ENCODE data around the gene RFX2.
A peak's percentile ranks its signal among the peaks of the same experiment; 100 is the strongest.

Gene RFX2

GRCh38 chr19:6103894-6104293, 6.4 kb downstream of the RFX2 start:
- no peak for DNase-seq (ENCODE audit: low spot score)

- DNase-seq (ENCODE audit: low spot score) = no peak
Observed at GRCh38 chr19:6103217-6103644, 7.1 kb downstream of the RFX2 start.

DNA sequence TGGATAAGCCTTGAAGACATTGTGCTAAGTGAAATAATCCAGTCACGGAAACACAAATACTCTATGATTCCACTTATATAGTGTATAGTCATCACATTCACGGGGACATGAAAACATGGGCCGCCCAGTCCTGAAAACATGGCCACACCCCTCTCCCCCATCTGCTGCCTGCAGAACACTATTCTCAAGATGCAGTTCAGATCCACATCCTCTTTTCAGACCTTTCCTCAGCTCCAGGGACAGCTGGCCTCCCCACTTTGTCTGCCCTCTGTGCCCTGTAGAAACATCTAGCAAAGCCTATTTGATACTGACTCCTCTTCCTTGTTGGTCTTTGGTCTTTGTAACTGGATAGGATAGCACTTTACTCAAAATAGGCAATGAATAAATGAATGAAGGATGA, 8.3 kb downstream of the RFX2 start:
- no peak for DNase-seq (ENCODE audit: low spot score)

DNA sequence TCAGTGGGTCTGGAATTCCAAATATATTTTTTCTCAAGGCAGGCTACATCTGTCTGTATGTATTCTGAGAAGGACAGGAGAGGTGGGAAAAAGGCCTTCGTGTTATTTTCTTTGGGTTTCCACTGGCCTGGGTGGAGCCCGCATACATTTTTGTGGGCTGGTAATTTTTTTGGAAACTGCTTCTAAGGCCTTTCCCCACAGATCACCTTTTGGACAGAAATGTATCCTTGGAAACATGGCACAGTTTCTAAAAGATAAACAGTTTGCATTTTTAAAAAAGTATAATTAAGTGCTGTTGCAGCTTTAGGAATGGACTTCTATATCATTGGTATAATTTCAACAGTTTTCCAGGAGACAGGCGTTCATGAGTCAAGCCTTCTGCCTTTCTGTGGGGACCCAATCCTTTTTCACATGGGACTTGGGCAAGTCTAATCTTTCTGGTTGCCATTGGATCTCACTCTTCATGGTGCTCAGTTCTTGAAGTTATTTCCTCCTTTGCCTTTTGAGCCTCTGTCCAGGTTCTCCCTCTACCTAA, 8.9 kb downstream of the RFX2 start:
- DNase-seq (ENCODE audit: low spot score) = no peak

GRCh38 chr19:6100284-6100915, 9.9 kb downstream of the RFX2 start:
- DNase-seq (ENCODE audit: low spot score) = peak; percentile 58

DNA sequence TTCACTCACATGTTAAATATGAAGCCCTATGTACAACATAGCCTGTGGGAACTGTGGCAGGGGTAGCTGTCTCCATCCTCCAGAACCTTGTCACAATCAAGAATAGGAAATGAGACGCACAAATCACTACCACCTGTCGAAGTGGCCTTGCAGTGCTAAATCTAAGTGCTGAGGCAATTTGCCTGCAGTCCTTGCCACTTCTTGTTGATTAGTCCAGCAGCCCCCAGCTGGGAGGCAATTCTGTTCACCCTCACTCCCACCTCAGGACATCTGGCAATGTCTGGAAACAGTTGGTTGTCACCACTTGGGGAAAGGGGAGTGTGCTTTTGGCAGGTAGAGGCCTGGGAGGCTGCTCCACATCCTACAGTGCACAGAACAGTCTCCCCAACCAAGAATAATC, 10.7 kb downstream of the RFX2 start:
- no peak for DNase-seq (ENCODE audit: low spot score)

DNA sequence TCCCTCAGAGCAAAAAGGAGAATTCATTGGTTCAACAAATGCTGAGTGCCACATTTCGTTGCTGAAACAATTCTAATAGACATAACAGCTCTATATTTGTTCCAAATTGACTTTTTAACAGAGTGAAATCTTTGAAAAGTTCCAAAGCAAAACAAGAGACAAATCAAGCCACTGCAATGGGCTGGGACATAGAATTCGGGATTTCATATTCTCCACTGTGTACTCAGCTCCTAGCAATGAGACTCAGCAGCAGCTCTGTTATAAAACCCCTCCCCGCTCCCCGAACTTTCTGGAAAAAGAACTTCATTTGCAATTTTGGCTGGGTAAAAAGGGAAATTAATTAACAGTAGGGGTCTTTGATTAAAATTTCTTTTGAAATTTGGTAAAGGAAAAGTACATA, 11.3 kb downstream of the RFX2 start:
- DNase-seq (ENCODE audit: low spot score) = no peak

DNA sequence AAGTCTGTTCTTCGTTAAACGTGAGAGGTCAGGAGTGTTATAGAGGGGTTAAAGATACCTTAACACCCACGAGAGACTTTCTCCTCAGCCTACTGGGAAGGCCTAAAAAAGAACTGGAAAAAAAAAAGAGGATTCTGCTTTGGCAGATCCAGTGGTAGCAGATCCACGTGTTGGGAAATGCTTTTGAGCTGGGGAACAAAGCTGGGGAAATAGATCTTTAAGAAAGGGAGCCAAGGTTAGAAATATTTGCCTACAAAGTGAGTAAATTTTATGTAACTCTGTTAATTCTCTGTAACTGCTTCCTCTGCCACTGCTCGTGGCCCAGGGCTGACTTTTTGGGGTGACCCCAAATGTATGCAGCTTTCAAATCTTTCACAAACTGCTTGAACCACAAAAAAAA, 11.7 kb downstream of the RFX2 start:
- no peak for DNase-seq (ENCODE audit: low spot score)

DNA sequence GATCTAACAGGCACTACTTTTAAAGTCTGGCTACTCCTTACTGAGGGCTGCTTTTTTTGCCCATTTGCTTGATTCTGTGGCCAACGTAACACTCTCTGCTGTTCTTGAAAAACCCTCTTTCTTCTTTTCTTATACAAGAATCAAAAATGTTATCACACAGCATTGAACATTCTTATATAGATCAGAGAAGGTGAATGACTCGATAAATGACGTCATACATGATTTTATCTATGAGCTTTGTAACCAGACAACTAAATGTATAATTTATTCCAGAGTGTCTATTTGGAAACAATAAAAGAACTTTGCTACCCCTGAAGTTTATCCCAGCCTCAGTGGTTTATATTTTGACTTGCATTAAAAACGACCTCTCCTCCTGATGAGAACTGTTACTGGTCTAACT, 12.4 kb downstream of the RFX2 start:
- no peak for DNase-seq (ENCODE audit: low spot score)

DNA sequence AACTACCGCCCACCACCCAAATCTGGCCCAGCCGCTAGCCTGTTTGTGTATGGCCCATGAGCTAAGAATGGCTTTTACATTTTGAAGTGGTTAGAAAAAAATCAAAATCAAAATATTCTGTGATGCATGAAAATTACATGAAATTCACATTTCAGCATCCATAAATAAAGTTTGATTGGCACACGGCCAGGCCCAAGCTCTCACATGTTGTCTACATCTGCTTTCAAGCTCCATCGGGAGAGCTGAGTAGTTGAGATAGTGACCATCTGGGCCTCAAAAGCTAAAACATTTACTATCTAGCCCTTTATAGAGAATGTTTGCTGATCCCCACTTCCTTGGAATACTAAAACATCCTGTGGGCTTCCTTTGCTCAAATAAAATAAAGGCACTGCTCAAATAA, 14.5 kb downstream of the RFX2 start:
- no peak for DNase-seq (ENCODE audit: low spot score)

DNA sequence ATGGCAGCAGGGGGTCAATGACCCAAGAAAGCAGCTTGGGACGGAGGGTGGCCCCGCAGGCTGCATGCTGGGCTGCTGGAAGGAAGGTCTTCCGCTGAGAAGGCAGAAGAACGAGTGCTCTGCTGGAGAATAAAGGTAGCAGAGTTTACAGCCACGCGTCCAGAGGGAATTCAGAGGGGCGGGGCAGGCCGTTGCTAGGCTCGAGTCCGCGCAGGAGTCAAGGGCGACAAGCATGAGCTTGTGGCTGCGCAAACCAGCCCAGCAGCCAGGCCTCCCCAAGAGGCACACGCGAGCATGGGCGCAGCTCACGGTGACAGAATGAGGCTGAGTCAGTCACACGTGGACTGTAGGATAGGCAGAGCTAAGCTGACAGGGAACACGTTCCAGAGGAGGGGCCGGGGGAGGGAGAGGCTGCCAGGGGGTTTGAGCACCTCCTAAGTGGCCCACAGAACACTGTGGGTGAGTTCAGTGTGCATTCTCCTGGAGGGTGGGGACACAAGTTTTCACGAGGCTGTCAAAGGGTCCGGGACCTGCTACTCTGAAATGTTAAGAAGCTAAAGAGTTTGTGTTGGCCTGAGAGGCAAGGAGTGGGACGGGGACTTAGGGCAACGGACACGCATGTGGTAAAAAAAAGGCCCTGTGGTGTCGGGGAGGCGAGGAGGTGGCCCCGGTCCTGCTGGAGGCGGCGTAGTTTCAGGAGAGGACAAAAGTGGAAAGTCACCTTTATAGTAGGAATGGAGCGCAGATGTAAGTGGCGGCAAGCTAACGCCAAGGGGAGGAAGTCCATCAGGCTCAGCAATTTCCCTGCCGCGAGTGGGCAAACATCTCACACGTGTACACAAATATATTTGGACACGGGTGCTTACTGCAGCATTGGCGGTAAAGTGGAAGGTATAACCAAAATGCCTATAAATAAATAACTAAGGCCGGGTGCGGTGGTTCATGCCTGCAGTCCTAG, 17.7 kb downstream of the RFX2 start:
- no peak for DNase-seq (ENCODE audit: low spot score)

DNA sequence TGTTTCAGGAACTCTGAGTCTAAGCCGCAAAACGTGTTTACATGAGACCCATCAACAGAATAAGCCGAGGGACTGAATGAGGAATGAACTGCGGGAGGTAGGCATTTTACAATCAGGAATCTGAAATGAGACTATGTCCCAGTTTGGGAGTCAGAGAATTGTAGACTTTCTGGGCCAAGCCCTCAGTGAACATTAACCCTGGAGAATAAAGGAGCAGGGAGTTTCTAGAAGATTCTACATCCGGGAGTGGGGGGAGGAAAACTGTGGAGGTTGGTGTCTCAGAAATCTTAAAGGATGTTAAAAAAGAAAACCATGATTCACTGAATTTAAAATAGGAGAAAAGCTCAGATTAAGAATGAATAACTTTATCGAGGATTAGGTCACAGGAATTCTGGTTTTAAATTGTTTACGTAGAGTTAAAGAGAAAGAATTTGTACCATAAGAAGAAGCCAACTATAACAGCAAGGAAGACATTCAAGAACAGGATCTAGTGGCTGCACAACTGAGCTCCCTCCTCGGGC, 18.5 kb downstream of the RFX2 start:
- DNase-seq (ENCODE audit: low spot score) = no peak

DNA sequence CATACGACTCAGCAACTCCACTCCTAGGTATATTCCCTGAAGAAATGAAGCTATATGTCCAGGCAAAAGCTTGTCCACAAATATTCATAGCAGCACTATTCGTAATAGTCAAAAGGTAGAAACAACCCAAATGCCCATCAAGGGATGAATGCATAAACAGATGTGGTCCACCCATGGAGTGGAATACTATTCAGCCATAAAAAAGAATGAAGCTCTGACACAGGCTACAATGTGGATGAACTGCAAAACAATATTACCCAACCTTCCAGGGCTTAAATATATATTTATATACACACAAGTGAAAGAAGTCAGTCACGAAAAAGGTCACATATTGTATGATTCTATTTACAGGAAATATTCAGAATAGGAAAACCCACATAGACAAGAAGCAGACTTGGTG, 19.7 kb downstream of the RFX2 start:
- DNase-seq (ENCODE audit: low spot score) = no peak

DNA sequence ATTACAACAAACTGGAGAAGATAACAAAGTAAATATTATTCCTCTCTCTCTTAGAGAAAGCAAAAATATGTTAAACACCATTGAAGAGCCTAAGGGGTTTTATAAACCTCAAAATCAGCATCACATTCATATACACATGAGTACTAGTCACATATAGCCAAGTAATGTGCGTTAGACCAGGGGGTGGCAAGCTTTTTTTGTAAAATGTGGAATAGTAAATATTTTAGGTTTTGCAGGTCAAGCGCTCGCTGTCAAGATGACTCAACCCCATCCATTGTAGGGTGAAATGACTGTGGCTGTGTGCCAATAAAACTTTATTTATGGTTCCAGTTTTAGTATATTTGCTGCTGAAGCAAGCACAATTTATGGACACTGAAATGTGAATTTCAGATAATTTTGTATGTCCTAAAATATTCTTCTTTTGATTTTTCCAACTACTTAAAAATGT, 21.7 kb downstream of the RFX2 start:
- DNase-seq (ENCODE audit: low spot score) = no peak

GRCh38 chr19:6087074-6087571, 23.2 kb downstream of the RFX2 start:
- no peak for DNase-seq (ENCODE audit: low spot score)

DNA sequence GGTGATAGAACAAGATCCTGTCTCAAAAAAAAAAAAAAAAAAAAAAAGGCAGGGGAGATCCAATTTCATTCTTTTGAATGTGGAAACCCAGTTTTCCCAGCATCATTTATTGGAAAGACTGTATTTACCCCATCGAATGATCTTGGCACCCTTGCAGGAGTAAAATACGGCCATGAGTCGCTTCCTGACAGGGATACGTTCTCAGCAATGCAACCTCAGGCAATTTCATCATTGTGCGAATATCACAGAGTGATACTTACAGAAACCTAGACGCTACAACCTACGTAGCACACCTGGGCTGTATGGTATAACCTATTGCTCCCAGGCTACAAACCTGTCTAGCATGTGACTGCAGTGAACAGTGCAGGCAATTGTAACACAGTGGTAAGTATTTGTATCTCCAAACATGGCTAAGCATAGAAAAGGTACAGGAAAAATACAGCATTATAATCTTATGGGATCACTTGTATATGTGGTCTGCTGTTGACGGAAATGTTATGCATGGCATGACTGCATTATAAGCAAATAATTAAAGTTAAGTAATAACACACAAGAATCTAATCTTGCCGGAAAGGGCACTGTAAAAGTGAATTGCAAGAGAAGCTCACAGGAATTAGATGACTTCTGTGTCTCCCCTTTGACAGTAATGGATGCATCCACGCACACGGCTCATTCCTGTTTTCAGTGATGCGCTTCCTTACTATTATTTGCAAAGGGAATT, 24.1 kb downstream of the RFX2 start:
- DNase-seq (ENCODE audit: low spot score) = no peak

DNA sequence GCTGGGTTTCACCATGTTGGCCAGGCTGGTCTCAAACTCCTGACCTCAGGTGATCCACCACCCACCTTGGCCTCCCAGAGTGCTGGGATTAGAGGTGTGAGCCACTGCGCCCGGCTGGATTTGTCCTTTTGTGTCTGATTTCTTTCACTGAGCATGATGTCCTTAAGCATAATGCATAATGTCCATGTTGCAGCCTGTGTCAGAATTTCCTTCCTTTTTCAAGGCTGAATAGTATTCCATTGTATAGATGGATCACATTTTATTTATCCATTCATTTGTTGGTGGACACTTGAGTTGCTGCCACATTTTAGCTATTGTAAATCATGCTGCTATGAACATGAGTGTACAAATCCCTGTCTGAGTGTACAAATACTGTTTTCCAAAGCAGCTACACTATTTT, 25.5 kb downstream of the RFX2 start:
- no peak for DNase-seq (ENCODE audit: low spot score)

DNA sequence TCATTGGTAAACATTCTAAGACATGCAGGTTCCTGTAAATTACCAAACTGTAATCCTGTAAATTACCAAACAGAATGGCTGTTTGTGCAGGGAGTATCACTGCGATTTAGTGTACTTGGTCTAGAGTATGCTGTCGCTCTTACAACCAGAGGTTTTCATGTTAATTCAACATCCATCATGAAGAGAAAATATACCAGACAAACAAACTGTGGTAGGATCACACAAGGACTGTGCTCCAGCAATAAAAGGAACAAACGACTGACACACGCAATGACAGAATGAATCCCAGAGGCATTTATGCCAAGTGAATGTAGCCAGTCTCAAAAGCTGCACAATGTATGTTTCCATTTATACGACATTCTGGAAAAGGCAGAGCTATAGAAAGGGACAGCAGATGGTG, 31.2 kb downstream of the RFX2 start:
- DNase-seq (ENCODE audit: low spot score) = no peak

GRCh38 chr19:6078068-6078467, 32.2 kb downstream of the RFX2 start:
- no peak for DNase-seq (ENCODE audit: low spot score)

GRCh38 chr19:6076675-6077463, 33.4 kb downstream of the RFX2 start:
- no peak for DNase-seq (ENCODE audit: low spot score)

GRCh38 chr19:6076291-6076665, 34.0 kb downstream of the RFX2 start:
- no peak for DNase-seq (ENCODE audit: low spot score)

Data from hematopoietic multipotent progenitor cell treated with erythropoietin and hydrocortisone succinate and interleukin-3 and kit ligand, for 15 days (in vitro differentiated cells).